ENCODE data around the gene ZNF385B. TPM values are rescaled to one million over a fixed set of nuclear protein-coding genes. Genes with fewer than 3 reads are reported as not detected.

ZNF385B gene
- polyA plus RNA-seq, 1 donor from 2014 or later = 0.31 TPM

- H2AFZ ChIP-seq (ENCODE audit: low read depth, low read length) = no peak overlapping the region
- H3K4me2 ChIP-seq (ENCODE audit: low read length) = no peak overlapping the region
- no peaks in the 10 kb centered on the region for H3K9me3 ChIP-seq (ENCODE audit: low read length)
- no peak overlapping the region for H3K4me3 ChIP-seq (ENCODE audit: low read length)
- H3F3A ChIP-seq (ENCODE audit: insufficient read depth, low read length, poor library complexity, severe bottlenecking) = no peaks in the 10 kb centered on the region
- H3K36me3 ChIP-seq (ENCODE audit: insufficient read depth, low read length) = no peaks in the 10 kb centered on the region
- no peak overlapping the region for H3K9ac ChIP-seq (ENCODE audit: low read length)
- H3K9me2 ChIP-seq (ENCODE audit: insufficient read depth, low read length) = no peaks in the 10 kb centered on the region
- H3K27me3 ChIP-seq (ENCODE audit: insufficient read depth, low read depth, low read length) = no peaks in the 10 kb centered on the region
- no peaks in the 10 kb centered on the region for H4K20me1 ChIP-seq (ENCODE audit: insufficient read depth)
- H3K27ac ChIP-seq (ENCODE audit: low read length) = no peak overlapping the region
- no peak for TF ChIP-seq POLR2AphosphoS5 (IDR thresholded peaks at IDR 0.05)
- TF ChIP-seq CTCF (IDR thresholded peaks at IDR 0.05; ENCODE audit: poor library complexity, severe bottlenecking) = no peak
- TF ChIP-seq RAD21 (conservative IDR thresholded peaks at IDR 0.05) = no peak
- TF ChIP-seq TAF1 (IDR thresholded peaks at IDR 0.05; ENCODE audit: low read depth) = no peak
- TF ChIP-seq EP300 (conservative IDR thresholded peaks at IDR 0.05; ENCODE audit: poor library complexity, severe bottlenecking) = no peak
- TF ChIP-seq SMC3 (conservative IDR thresholded peaks at IDR 0.05; ENCODE audit: poor library complexity) = no peak
- TF ChIP-seq EZH2 (IDR thresholded peaks at IDR 0.05; ENCODE audit: borderline replicate concordance, insufficient read depth, low read length, poor library complexity, severe bottlenecking) = no peak
- no peak for TF ChIP-seq REST (IDR thresholded peaks at IDR 0.05; ENCODE audit: borderline replicate concordance)
- TF ChIP-seq MXI1 (conservative IDR thresholded peaks at IDR 0.05; ENCODE audit: poor library complexity, severe bottlenecking) = no peak
- no peaks in the 10 kb centered on the region for H3K79me2 ChIP-seq (replicated peaks; ENCODE audit: insufficient read depth, low read length)
These were observed 38.9 kb downstream of the ZNF385B start for GRCh38 chr2:179822540-179822939.

- Histone ChIP-seq H3K4me3 (ENCODE audit: low read length) (no peak overlapping the region), H3K27ac (ENCODE audit: low read length) (no peak overlapping the region), H4K20me1 (ENCODE audit: insufficient read depth) (no peaks in the 10 kb centered on the region), H3K79me2 (replicated peaks; ENCODE audit: insufficient read depth, low read length) (no peaks in the 10 kb centered on the region), H3K36me3 (ENCODE audit: insufficient read depth, low read length) (no peaks in the 10 kb centered on the region), H3K27me3 (ENCODE audit: insufficient read depth, low read depth, low read length) (no peaks in the 10 kb centered on the region), H3K9me2 (ENCODE audit: insufficient read depth, low read length) (no peaks in the 10 kb centered on the region), H3K9me3 (ENCODE audit: low read length) (no peaks in the 10 kb centered on the region), H3K4me2 (ENCODE audit: low read length) (no peak overlapping the region), H2AFZ (ENCODE audit: low read depth, low read length) (no peak overlapping the region), H3F3A (ENCODE audit: insufficient read depth, low read length, poor library complexity, severe bottlenecking) (no peaks in the 10 kb centered on the region), H3K9ac (ENCODE audit: low read length) (no peak overlapping the region)
- TF ChIP-seq TAF1 (IDR thresholded peaks at IDR 0.05; ENCODE audit: low read depth) = no peak
- TF ChIP-seq SMC3 (conservative IDR thresholded peaks at IDR 0.05; ENCODE audit: poor library complexity) = no peak
- TF ChIP-seq POLR2AphosphoS5 (IDR thresholded peaks at IDR 0.05) = no peak
- no peak for TF ChIP-seq EZH2 (IDR thresholded peaks at IDR 0.05; ENCODE audit: borderline replicate concordance, insufficient read depth, low read length, poor library complexity, severe bottlenecking)
- no peak for TF ChIP-seq MXI1 (conservative IDR thresholded peaks at IDR 0.05; ENCODE audit: poor library complexity, severe bottlenecking)
- no peak for TF ChIP-seq EP300 (conservative IDR thresholded peaks at IDR 0.05; ENCODE audit: poor library complexity, severe bottlenecking)
These were observed 42.9 kb downstream of the ZNF385B start for GRCh38 chr2:179818546-179818945.

Data from neural cell (in vitro differentiated cells).